A673 (cell line): ENCODE results near the gene KRT14. TPM values are rescaled to one million over a fixed set of nuclear protein-coding genes. Genes with fewer than 3 reads are reported as not detected.
"Not testable (repeated sequence)": the region's sequence is repeated elsewhere in the genome, so short reads cannot be mapped to it uniquely, and the experiment has no call there.

ENCODE experiments used
- BruUV-seq: library from RNA; stranded (reverse); fragments of 400-500 nt; replicated peaks from 2 replicates; lab custom pipeline; 2021; lab: Mats Ljungman, UMichigan
- CTCF ChIA-PET: fragments of 300-600 bp; sonication (Branson Sonifier 250); formaldehyde crosslinking; loops from one replicate; lab custom pipeline; 2022; ENCODE audit warnings: antibody characterized with exemption; lab: Charles Lee
- POLR2A ChIA-PET: fragments of 300-600 bp; sonication (Branson Sonifier 250); formaldehyde crosslinking; loops from one replicate; lab custom pipeline; 2022; ENCODE audit warnings: antibody characterized with exemption; ENCODE audit not compliant: low non-redundant PET; lab: Charles Lee
- DNase-seq: peaks from one replicate; pipeline ENCODE4 v3.0.0-alpha.2; 2015; ENCODE audit warnings: low spot score
- H3K27ac ChIP-seq: fragments of 200-600 bp; sonication (generic); 2 replicates; pipeline ENCODE4 v1.5.1; 2016; ENCODE audit warnings: mixed run types, low read depth, mild to moderate bottlenecking, mixed read lengths, antibody characterized with exemption, low read length; ENCODE audit not compliant: poor library complexity, severe bottlenecking
- H3K27me3 ChIP-seq: fragments of 200-600 bp; sonication (generic); replicated peaks from 2 replicates; pipeline ENCODE4 v1.6.1; 2017; ENCODE audit warnings: mixed run types, low read depth, mild to moderate bottlenecking, mixed read lengths, antibody characterized with exemption, low read length; ENCODE audit not compliant: insufficient read depth, poor library complexity
- H3K36me3 ChIP-seq: fragments of 200-600 bp; sonication (generic); 2 replicates; pipeline ENCODE4 v1.6.1; 2016; ENCODE audit warnings: mixed run types, mild to moderate bottlenecking, mixed read lengths, antibody characterized with exemption, low read length; ENCODE audit not compliant: insufficient read depth, poor library complexity, severe bottlenecking
- H3K4me1 ChIP-seq: fragments of 200-600 bp; sonication (generic); 2 replicates; pipeline ENCODE4 v1.6.1; 2017; ENCODE audit warnings: mixed run types, mild to moderate bottlenecking, mixed read lengths, antibody characterized with exemption, low read length; ENCODE audit not compliant: insufficient read depth, poor library complexity, severe bottlenecking
- H3K4me3 ChIP-seq: fragments of 200-600 bp; sonication (generic); 2 replicates; pipeline ENCODE4 v1.5.1; 2016; ENCODE audit warnings: low read depth, mixed run types, mild to moderate bottlenecking, mixed read lengths, low read length; ENCODE audit not compliant: poor library complexity, severe bottlenecking
- H3K9me3 ChIP-seq: fragments of 200-600 bp; sonication (generic); 2 replicates; pipeline ENCODE4 v1.6.1; 2016; ENCODE audit warnings: mixed run types, low read depth, mild to moderate bottlenecking, mixed read lengths, antibody characterized with exemption, low read length; ENCODE audit not compliant: poor library complexity, severe bottlenecking
- EZH2 ChIP-seq: fragments of 200-600 bp; sonication (generic); IDR thresholded peaks from 2 replicates; pipeline ENCODE4 v1.6.1; 2017; ENCODE audit warnings: borderline replicate concordance, low read depth, mild to moderate bottlenecking, mixed read lengths, antibody characterized with exemption, low read length; ENCODE audit not compliant: poor library complexity, severe bottlenecking
- intact Hi-C: fragments of 100-400 bp; cut with micrococcal nuclease; formaldehyde crosslinking; loops from one replicate; pipeline ENCODE4 v1.10.0; 2022; ENCODE audit not compliant: unreplicated experiment
- total RNA-seq: library from RNA; stranded (reverse); gene quantifications from 2 replicates; pipeline ENCODE4 v1.2.3, GENCODE V29; 2021
- TF ChIP-seq, protein P1 (sequence below): fragments of 300-800, 200-600 bp; sonication (generic); conservative IDR thresholded peaks from 2 replicates; pipeline ENCODE4 v1.5.1; 2017; ENCODE audit warnings: low read depth, mild to moderate bottlenecking, antibody characterized with exemption, low read length, moderate library complexity, mixed read lengths

Gene KRT14
- total RNA-seq, 1 experiment from 2014 or later: not detected

DNA sequence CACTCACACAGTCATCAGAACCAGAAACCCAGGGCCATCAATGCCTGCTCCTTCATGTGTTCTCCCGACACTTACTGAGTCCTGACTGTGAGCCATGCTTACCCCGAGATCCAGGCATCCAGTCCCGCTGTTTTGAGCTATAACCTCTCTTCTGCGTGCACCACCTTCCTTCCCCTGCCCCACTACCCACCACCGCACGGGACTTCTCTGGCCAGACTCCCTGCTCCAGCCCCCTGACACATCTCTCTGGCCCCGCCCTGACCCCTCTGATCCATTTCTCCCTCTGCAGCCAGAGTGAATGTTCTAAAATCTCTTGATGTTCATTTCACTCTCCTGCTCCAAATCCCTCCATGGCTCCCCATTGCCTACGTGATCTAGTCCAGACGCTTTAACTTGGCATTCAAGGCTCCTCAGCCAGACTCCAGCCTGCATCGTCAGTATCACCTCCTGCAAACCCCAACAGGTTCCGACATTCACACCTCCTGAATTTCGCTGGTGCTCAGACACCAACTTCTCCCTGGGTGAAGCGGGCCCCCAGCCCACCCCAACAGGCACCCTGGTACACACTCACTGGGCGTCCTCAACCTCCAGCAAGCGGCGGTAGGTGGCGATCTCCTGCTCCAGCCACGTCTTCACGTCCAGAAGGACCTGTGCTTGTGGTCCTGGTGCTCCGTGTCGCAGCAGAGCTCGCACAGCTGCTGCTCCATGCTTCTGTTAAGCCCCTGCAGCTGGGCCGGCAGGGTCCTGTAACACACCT lies 40.8 kb upstream of the KRT14 start:
- Histone ChIP-seq H3K4me1 (no peaks in the 10 kb centered on the region), H3K36me3 (no peaks in the 10 kb centered on the region), H3K9me3 (no peaks in the 10 kb centered on the region), H3K27me3 (no peaks in the 10 kb centered on the region), H3K27ac (no peak overlapping the region), H3K4me3 (no peak overlapping the region)
- no peak for TF ChIP-seq EZH2
- TF ChIP-seq, protein P1, sequence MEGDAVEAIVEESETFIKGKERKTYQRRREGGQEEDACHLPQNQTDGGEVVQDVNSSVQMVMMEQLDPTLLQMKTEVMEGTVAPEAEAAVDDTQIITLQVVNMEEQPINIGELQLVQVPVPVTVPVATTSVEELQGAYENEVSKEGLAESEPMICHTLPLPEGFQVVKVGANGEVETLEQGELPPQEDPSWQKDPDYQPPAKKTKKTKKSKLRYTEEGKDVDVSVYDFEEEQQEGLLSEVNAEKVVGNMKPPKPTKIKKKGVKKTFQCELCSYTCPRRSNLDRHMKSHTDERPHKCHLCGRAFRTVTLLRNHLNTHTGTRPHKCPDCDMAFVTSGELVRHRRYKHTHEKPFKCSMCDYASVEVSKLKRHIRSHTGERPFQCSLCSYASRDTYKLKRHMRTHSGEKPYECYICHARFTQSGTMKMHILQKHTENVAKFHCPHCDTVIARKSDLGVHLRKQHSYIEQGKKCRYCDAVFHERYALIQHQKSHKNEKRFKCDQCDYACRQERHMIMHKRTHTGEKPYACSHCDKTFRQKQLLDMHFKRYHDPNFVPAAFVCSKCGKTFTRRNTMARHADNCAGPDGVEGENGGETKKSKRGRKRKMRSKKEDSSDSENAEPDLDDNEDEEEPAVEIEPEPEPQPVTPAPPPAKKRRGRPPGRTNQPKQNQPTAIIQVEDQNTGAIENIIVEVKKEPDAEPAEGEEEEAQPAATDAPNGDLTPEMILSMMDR: no peak
- intact Hi-C loops: no loop called here
- POLR2A ChIA-PET: no interaction called here
- CTCF ChIA-PET: no interaction called here
- no TSS peak for BruUV-seq
- no peak for DNase-seq

DNA sequence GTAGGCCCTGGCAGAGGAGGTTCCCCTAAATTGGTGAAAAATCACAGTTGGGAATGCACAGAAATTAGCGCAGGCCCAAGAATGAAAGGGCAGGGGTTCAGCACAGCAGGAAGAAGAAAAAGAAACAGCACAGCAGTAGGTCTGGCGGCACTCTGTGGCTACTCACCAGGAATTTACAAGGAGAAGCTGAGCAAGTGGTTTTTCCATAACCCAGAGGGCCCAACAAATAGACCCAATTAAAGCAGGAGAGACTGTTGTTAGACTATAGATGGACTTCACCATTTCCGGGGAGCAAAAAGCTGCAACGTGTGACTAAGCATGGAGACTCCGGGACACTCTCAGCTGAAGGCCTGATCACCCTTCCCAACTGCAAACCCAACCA lies 40.2 kb upstream of the KRT14 start:
- H3K9me3 ChIP-seq, H3K36me3 ChIP-seq, intact Hi-C loops, POLR2A ChIA-PET, DNase-seq, H3K27me3 ChIP-seq, CTCF ChIA-PET, BruUV-seq, H3K4me1 ChIP-seq, H3K4me3 ChIP-seq, H3K27ac ChIP-seq: not testable (repeated sequence)

DNA sequence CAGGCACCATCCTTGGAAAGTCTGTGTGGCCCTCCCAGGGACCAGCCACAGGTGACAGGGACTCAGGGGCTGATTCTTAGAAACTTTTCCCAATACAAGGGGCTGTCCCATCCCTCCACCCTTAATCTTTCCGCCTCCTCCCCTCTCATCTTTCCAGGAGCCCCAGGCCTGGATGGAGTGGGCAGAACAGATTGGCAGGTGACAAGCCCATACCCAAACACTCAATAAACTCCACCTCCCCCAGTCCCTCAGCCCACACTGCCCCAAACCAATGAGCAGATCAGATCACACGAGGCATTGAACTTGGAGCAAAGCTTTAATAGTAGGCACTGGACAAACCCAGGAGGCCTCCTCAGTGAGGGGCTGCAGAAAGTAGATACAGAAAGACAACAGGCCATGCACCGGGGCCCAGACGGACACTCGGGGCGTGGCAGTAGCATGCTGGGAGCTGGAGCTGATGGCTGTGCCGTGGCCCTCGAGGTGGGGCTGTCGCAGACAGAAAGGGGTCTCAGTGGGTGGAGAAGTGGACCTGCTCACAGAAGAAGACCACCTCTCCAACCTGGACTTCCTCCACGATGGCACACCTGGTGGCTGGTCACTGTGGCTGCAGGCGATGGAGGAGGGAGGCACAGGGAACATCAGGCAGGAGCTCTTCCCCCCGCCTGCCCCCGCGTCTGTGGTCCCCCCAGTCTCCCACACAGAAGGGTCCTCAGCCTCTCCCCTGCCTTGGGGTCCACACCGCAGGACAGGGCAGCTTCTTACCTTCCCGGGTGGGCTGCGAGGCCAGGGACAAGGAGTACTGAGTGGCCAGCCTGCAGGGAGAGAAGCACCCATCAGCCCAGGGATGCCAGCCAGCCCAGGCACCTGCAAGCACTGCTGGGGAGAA lies 39.6 kb upstream of the KRT14 start:
- H3K36me3 ChIP-seq, BruUV-seq, H3K27ac ChIP-seq, DNase-seq, H3K4me1 ChIP-seq, H3K27me3 ChIP-seq, CTCF ChIA-PET, POLR2A ChIA-PET, intact Hi-C loops, H3K4me3 ChIP-seq, H3K9me3 ChIP-seq: not testable (repeated sequence)

DNA sequence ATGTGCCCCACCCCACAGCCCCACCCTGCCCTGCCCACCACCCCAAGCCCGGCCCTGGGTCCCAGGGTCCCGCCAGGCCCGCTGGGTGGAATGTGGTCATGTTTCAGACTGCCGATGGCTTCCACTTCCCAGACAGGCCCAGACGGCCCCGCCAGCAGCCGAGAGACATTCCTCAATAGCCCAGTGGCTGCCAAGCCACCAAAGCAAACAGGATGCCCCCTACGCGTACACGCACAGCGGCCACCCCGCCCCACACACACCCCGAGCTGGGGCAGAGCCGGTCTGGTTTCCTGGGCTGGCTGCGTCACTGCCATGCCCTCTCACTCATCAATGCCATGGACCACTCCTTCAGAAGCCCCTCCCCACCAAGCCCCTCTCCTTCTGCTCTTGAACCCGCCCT lies 38.9 kb upstream of the KRT14 start:
- no peaks in the 10 kb centered on the region for H3K27me3 ChIP-seq
- no peak overlapping the region for H3K27ac ChIP-seq
- no peak overlapping the region for H3K4me3 ChIP-seq
- no TSS peak for BruUV-seq
- intact Hi-C loops: no loop called here
- TF ChIP-seq EZH2: no peak
- TF ChIP-seq, protein P1: no peak
- DNase-seq: no peak
- no peaks in the 10 kb centered on the region for H3K9me3 ChIP-seq
- POLR2A ChIA-PET: no interaction called here
- CTCF ChIA-PET: no interaction called here
- H3K36me3 ChIP-seq: no peaks in the 10 kb centered on the region
- H3K4me1 ChIP-seq: peaks cover 12% of the 10 kb centered on the region
